Measurements from ENCODE around the gene BAG5.

The BAG5 gene

GRCh38 chr14:103545915-103546651, 16.4 kb downstream of the BAG5 start:
- peak; percentile 41 for DNase-seq

DNA sequence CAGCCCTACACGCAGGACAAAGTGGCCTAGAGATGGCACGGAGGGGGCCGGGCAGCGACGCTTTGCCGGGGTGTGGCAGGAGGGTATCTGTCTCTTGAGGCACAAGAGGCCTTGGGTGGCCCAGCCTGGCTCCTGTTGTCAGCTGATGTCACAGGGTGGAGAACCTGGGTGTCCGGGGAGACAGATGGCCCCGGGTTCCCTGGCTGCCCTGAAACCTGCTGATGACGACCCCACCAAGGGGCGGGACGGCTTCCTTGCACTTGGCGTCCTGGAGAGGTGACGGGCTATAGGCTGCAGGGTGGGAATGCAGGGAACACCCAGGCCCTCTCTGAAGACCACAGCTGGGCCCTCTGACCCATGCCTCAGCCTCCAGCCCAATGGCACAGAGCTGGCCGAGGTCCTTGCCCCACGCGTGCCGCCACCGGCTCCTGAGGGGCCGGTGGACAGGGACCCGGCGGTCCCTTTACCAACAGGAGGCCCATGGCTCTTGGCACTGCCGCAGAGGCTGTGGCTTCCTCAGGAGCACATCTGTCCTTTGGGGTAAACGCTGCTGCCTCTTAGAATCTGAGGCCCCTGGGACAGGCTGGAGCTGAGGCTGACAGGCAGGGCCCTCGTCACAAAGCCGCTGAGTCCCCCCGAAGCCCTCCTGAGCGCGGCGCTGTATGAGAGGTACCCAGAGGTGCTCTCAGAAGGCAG, 17.1 kb downstream of the BAG5 start:
- no peak for DNase-seq

- peak; percentile 93 for DNase-seq
These were observed 17.9 kb downstream of the BAG5 start for GRCh38 chr14:103544388-103545218.

DNA sequence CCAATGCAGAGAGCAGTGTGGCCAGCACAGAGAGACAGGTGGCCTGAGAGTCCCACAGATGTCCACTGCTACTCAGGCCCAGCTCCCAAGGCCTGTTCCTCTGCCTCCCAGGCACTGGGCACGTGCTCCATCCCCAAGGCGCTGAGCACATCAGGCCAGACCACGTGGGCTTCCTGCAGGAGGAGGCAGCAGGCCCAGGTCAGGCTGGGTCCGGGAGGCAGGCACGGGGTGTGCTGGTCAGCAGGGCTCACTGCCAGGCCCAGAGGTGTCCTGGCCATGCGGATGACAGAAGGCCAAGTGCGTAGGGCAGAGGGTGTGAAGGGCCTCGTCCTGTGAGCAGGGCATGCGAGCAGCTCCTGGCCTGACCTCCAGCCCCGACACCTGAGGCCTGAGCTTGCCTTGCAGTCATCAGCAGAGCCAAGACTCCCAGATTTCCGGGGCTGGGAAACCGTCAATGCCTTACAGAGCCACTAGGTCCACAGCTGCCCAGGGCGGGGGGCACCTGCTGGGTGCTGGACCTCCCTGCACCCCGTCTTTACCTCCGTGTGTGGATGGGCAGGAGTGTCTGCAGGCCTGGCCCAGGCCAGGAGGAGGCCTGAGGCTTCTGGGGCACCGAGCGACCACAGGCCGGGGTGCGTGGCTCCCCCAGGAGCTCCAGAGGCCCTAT, 18.6 kb downstream of the BAG5 start:
- DNase-seq: peak; percentile 78

DNA sequence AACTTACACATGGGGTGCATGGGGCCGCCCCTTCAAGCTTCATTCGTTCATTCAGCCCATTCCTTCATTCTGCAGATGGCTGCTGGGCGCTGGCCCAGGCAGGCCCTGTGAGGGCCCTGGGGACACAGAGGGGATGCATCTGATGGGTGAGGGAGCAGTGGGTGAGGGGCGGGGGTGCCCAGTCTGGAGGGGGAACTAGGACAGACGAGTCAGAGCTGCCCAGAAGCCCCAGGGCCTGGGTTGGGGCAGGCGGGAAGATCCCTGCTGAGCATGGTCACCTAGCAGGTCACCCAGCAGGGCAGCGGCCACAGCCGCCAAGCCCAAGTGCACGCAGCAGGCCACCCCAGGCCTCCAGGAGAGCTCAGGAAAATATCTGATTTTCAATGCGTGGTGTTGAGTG, 19.3 kb downstream of the BAG5 start:
- DNase-seq: no peak

DNA sequence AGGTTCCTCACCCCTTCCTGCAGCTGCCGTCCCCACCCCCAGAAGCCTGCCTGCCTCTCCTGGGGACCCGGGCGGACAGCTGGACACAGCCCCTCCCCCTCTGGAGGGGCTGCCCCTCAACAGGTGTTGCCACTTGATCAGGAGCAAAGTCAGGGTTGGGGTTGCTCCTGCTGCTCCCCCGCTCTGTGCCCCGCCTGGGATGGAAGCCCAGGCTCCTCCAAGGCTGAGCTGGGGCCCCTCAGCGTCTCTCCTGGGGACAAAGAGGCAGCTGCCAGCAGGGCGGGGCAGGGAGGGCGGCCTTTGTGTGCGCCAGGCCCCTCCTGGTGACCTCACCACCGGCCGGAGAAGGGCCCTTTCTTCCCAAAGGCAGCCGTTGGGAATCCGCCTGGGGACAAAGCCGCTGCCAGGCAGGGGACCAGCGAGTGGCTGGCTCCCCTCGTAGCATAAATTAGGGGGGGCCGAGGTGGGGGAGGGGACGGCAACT, 19.8 kb downstream of the BAG5 start:
- peak; percentile 95 for DNase-seq

GRCh38 chr14:103541709-103542604, 20.5 kb downstream of the BAG5 start:
- peak; percentile 71 for DNase-seq

- DNase-seq: peak; percentile 52
These were observed 21.4 kb downstream of the BAG5 start for GRCh38 chr14:103540821-103541708.

DNA sequence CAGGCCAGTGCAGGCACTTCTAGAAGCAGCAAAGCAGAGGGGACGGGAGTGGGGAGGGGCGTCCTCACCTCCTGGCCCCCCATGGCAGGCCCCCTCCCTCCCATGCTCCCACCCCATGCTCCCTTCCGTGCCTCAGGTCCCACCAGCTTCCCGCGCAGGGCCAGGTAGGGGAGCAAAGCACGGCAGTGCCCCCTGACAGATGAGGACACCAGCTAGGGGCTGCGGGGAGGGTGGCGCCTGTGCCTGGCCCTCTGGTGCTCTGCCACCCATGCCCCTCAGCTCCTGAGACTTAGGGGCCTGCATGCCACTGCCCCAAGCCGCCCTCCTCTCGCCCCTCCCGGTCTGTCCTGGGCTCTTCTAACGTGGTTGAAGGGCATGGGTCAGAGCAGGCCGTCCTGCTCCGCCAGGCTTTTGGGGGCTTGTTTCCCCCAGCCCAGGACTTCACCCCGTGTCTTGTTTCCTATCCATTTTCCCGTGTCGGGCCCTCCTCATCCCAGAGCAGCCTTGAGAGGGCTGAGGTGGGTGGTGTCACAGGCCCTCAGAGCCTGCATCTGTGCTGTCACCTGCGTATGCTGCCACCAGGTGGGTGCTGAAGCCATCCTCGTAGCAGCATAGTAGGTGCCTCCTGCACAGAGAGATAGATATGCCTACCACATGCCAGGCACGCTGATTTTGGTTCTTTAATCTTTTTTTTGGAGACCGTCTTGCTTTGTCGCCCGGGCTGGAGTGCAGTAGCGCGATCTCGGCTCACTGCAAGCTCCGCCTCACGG, 23.2 kb downstream of the BAG5 start:
- peak; percentile 48 for DNase-seq

- peak; percentile 84 for DNase-seq
These were observed 24.0 kb downstream of the BAG5 start for GRCh38 chr14:103538291-103539055.

DNA sequence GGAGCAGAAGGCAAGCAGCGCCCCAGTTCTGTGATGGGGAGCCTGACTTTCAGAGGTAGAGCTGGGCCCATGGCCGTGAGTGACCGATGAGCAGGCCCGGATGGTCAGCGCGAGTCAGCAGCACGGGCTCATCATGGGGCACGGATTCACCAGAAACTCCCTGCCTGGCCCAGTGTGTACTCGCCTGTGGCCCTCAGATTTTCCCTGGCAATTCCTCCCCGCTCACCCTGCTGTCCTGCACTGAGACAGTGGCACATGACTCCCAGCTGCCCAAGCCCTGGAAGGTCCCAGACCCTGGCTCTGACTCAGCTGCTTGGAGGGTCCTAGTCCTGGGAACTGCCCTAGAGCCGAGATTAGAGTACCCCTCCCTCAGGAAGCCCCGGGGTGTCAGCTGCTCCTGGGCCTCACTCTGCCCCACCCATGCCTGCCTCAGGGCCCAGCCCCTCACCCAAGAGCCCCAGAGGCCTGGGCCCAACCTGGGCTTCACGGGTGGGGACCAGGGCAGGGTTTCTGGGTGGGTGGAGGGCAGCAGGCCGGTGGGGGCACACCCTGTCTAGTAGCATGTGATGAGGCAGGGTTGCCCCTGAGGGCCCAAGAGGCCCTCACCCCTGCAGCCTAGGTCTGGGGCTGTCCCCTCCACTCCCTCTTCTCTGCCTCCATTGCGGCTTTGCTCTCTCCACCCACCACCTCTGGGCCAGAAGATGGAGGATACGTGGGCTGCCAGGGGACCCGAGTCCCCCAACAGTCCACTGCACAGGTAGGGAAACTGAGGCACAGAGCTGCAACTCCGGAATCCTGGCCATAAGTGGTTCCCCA, 25.1 kb downstream of the BAG5 start:
- no peak for DNase-seq

- DNase-seq: no peak
These were observed 25.8 kb downstream of the BAG5 start for GRCh38 chr14:103536693-103537092.

- DNase-seq: no peak
These were observed 26.4 kb downstream of the BAG5 start for GRCh38 chr14:103535891-103536565.

- no peak for DNase-seq
These were observed 27.2 kb downstream of the BAG5 start for GRCh38 chr14:103535081-103535890.

DNA sequence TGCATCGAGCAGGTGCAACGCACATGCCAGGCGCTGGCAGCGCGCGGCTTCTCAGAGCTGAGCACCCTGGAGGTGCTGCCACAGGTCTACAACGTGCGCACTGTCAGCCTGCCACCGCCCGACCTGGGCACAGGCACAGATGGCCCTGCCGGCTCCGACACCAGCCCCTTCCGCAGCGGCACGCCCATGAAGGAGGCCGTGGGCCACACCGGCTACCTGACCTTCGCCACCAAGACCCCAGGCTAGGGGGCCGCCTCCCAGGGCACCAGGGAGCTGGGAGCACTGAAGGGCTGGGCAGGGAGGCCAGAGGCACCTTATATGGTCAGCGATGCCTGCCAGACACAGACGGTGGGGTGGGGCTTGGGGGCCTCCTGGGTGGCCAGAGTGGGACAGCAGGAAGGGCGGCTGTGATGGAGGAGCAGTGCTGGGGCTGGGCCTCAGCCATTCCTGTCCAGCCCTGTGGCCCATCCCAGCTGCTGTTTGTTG, 27.8 kb downstream of the BAG5 start:
- no peak for DNase-seq

GRCh38 chr14:103533999-103534575, 28.4 kb downstream of the BAG5 start:
- DNase-seq: peak; percentile 82
